ENCODE data around the gene NR5A1.

The NR5A1 gene

DNA sequence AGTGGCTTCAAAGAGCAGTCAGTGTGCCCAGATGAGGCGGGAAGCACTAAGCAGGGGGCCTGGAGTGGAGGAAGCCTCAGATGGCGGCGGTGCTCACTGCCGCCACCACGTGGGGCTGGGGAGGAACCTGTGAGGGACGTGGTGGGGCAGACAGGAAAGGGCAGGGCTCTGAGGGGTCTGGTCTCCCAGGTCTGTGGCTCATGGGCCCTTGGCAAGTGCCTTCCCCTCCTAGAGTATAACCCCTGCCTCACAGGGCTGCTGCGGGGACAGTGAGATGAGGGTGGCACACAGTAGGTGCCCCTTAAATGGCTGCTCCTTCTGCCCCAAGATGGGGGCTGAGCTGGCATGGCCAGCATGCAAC lies 26.6 kb downstream of the NR5A1 start:
- no peak overlapping the region for H3K27ac ChIP-seq (ENCODE audit: low read length)
- H3K9me3 ChIP-seq (ENCODE audit: control insufficient read depth in 2 of 2, low read length in 2 of 2): peaks cover 0 to 4% of the 10 kb centered on the region in 2 donors
- no peak overlapping the region for H3K4me3 ChIP-seq (ENCODE audit: low read length in 2 of 2)
- no peaks in the 10 kb centered on the region for H3K36me3 ChIP-seq (ENCODE audit: control insufficient read depth in 2 of 2, insufficient read depth in 2 of 2, low read length in 2 of 2)
- H3K27me3 ChIP-seq (ENCODE audit: control insufficient read depth in 1 of 2, insufficient read depth in 2 of 2, low read length in 2 of 2): peaks cover 55 to 56% of the 10 kb centered on the region in 2 donors
- no peak overlapping the region for H3K9ac ChIP-seq (ENCODE audit: low read length in 2 of 2)
- H3K4me1 ChIP-seq (ENCODE audit: control insufficient read depth, insufficient read depth, low read length): no peaks in the 10 kb centered on the region

DNA sequence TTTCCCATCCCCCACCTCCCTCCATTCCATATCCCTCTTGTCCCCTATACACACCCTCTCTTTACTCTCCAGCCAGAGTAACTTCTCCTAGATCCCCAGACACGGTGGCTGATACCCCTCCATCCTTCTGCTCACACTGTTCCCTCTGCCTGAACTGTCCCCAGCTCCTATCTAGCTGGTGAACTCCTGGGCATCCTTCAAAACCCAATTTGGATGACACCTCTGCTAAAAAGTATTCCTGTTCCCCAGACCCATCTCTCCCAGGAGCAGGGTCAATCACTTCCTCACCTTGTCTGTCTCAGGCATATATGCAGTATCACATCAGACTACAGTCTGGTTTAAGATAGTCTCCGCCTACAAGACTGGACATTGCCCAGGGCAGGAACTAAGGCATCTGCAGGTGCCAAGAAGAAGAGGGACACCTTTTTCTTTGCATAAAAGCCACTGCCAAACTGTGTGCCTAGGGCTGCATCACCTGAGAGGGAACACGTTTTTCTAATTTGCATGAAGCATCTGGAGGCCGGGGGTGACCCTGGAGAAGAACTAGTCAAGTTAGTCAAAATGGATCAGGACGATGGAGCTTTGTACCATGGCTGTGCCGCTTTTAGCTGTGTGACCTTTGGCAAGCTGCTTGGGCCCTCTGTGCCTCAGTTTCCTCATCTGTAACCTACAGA lies 27.1 kb downstream of the NR5A1 start:
- H3K27ac ChIP-seq (ENCODE audit: low read length): no peak overlapping the region
- peaks cover 0 to 4% of the 10 kb centered on the region in 2 donors for H3K9me3 ChIP-seq (ENCODE audit: control insufficient read depth in 2 of 2, low read length in 2 of 2)
- H3K4me1 ChIP-seq (ENCODE audit: control insufficient read depth, insufficient read depth, low read length): no peaks in the 10 kb centered on the region
- peaks cover 57 to 60% of the 10 kb centered on the region in 2 donors for H3K27me3 ChIP-seq (ENCODE audit: control insufficient read depth in 1 of 2, insufficient read depth in 2 of 2, low read length in 2 of 2)
- no peaks in the 10 kb centered on the region for H3K36me3 ChIP-seq (ENCODE audit: control insufficient read depth in 2 of 2, insufficient read depth in 2 of 2, low read length in 2 of 2)
- H3K4me3 ChIP-seq (ENCODE audit: low read length in 2 of 2): no peak overlapping the region
- H3K9ac ChIP-seq (ENCODE audit: low read length in 2 of 2): no peak overlapping the region

GRCh38 chr9:124479371-124479770 lies 27.8 kb downstream of the NR5A1 start:
- H3K4me3 ChIP-seq (ENCODE audit: low read length in 2 of 2): no peak overlapping the region
- no peak overlapping the region for H3K27ac ChIP-seq (ENCODE audit: low read length)
- H3K27me3 ChIP-seq (ENCODE audit: control insufficient read depth in 1 of 2, insufficient read depth in 2 of 2, low read length in 2 of 2): peaks cover 59 to 62% of the 10 kb centered on the region in 2 donors
- no peak overlapping the region for H3K9ac ChIP-seq (ENCODE audit: low read length in 2 of 2)
- no peaks in the 10 kb centered on the region for H3K36me3 ChIP-seq (ENCODE audit: control insufficient read depth in 2 of 2, insufficient read depth in 2 of 2, low read length in 2 of 2)
- no peaks in the 10 kb centered on the region for H3K4me1 ChIP-seq (ENCODE audit: control insufficient read depth, insufficient read depth, low read length)
- H3K9me3 ChIP-seq (ENCODE audit: control insufficient read depth in 2 of 2, low read length in 2 of 2): peaks cover 0 to 4% of the 10 kb centered on the region in 2 donors

DNA sequence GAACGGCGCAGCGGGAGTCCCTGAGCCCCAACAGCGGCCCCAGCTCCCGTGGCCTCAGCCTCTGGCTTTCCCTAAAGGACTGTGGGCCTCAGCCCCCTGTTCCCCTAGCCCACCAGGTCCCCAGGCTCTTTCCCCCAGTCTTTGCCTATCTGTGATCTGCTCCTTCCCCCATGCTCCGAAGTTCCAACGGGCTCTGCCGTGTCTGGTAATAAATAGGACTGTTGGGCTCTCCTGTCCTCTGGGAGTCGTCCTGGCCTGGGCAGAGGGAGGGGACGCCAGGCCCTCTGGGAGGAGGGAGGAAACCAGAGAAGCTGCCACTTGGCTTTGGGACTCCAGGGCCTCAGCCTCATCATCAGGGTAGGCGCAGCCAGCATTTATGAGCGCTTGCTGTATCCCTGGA lies 28.8 kb downstream of the NR5A1 start:
- Histone ChIP-seq H3K27ac (ENCODE audit: low read length) (no peak overlapping the region), H3K4me3 (ENCODE audit: low read length in 2 of 2) (no peak overlapping the region), H3K27me3 (ENCODE audit: control insufficient read depth in 1 of 2, insufficient read depth in 2 of 2, low read length in 2 of 2) (peaks cover 55 to 59% of the 10 kb centered on the region in 2 donors), H3K4me1 (ENCODE audit: control insufficient read depth, insufficient read depth, low read length) (no peaks in the 10 kb centered on the region), H3K36me3 (ENCODE audit: control insufficient read depth in 2 of 2, insufficient read depth in 2 of 2, low read length in 2 of 2) (no peaks in the 10 kb centered on the region), H3K9me3 (ENCODE audit: control insufficient read depth in 2 of 2, low read length in 2 of 2) (peaks cover 0 to 4% of the 10 kb centered on the region in 2 donors), H3K9ac (ENCODE audit: low read length in 2 of 2) (no peak overlapping the region)

GRCh38 chr9:124477648-124478285 lies 29.4 kb downstream of the NR5A1 start:
- Histone ChIP-seq H3K36me3 (ENCODE audit: control insufficient read depth in 2 of 2, insufficient read depth in 2 of 2, low read length in 2 of 2) (no peaks in the 10 kb centered on the region), H3K9me3 (ENCODE audit: control insufficient read depth in 2 of 2, low read length in 2 of 2) (no peaks in the 10 kb centered on the region), H3K9ac (ENCODE audit: low read length in 2 of 2) (no peak overlapping the region), H3K4me1 (ENCODE audit: control insufficient read depth, insufficient read depth, low read length) (no peaks in the 10 kb centered on the region), H3K27me3 (ENCODE audit: control insufficient read depth in 1 of 2, insufficient read depth in 2 of 2, low read length in 2 of 2) (peaks cover 50 to 54% of the 10 kb centered on the region in 2 donors), H3K4me3 (ENCODE audit: low read length in 2 of 2) (no peak overlapping the region), H3K27ac (ENCODE audit: low read length) (no peak overlapping the region)

- no peaks in the 10 kb centered on the region for H3K36me3 ChIP-seq (ENCODE audit: control insufficient read depth in 2 of 2, insufficient read depth in 2 of 2, low read length in 2 of 2)
- no peaks in the 10 kb centered on the region for H3K9me3 ChIP-seq (ENCODE audit: control insufficient read depth in 2 of 2, low read length in 2 of 2)
- H3K27ac ChIP-seq (ENCODE audit: low read length): no peak overlapping the region
- no peak overlapping the region for H3K4me3 ChIP-seq (ENCODE audit: low read length in 2 of 2)
- no peak overlapping the region for H3K9ac ChIP-seq (ENCODE audit: low read length in 2 of 2)
- H3K4me1 ChIP-seq (ENCODE audit: control insufficient read depth, insufficient read depth, low read length): no peaks in the 10 kb centered on the region
- H3K27me3 ChIP-seq (ENCODE audit: control insufficient read depth in 1 of 2, insufficient read depth in 2 of 2, low read length in 2 of 2): peaks cover 49 to 54% of the 10 kb centered on the region in 2 donors
These were observed 30.0 kb downstream of the NR5A1 start for GRCh38 chr9:124477211-124477647.

GRCh38 chr9:124475868-124476690 lies 31.1 kb downstream of the NR5A1 start:
- Histone ChIP-seq H3K36me3 (ENCODE audit: control insufficient read depth in 2 of 2, insufficient read depth in 2 of 2, low read length in 2 of 2) (no peaks in the 10 kb centered on the region), H3K9me3 (ENCODE audit: control insufficient read depth in 2 of 2, low read length in 2 of 2) (no peaks in the 10 kb centered on the region), H3K27ac (ENCODE audit: low read length) (no peak overlapping the region), H3K9ac (ENCODE audit: low read length in 2 of 2) (no peak overlapping the region), H3K4me3 (ENCODE audit: low read length in 2 of 2) (no peak overlapping the region), H3K27me3 (ENCODE audit: control insufficient read depth in 1 of 2, insufficient read depth in 2 of 2, low read length in 2 of 2) (peaks cover 49 to 54% of the 10 kb centered on the region in 2 donors), H3K4me1 (ENCODE audit: control insufficient read depth, insufficient read depth, low read length) (no peaks in the 10 kb centered on the region)

- no peak overlapping the region for H3K9ac ChIP-seq (ENCODE audit: low read length in 2 of 2)
- peaks cover 45 to 49% of the 10 kb centered on the region in 2 donors for H3K27me3 ChIP-seq (ENCODE audit: control insufficient read depth in 1 of 2, insufficient read depth in 2 of 2, low read length in 2 of 2)
- no peak overlapping the region for H3K27ac ChIP-seq (ENCODE audit: low read length)
- H3K9me3 ChIP-seq (ENCODE audit: control insufficient read depth in 2 of 2, low read length in 2 of 2): no peaks in the 10 kb centered on the region
- H3K4me1 ChIP-seq (ENCODE audit: control insufficient read depth, insufficient read depth, low read length): no peaks in the 10 kb centered on the region
- H3K36me3 ChIP-seq (ENCODE audit: control insufficient read depth in 2 of 2, insufficient read depth in 2 of 2, low read length in 2 of 2): no peaks in the 10 kb centered on the region
- H3K4me3 ChIP-seq (ENCODE audit: low read length in 2 of 2): no peak overlapping the region
These were observed 31.9 kb downstream of the NR5A1 start for GRCh38 chr9:124475158-124475867.

DNA sequence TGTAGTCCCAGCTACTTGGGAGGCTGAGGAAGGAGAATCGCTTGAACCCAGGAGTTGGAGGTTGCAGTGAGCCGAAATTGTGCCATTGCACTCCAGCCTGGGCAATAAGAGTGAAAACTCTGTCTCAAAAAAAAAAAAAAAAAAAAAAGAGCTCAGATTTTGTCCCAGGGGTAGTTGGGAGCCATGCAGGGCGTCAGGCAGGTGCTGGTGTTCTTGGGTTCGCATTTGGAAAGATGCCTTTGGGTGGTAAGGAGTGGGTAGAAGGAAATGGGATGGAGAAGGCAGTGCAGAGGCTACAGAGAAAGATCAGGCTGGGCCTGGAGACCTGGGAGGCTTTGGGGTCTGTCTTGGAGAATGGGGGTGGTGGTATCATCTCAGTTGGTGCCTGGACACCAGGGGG lies 33.0 kb downstream of the NR5A1 start:
- peaks cover 35 to 39% of the 10 kb centered on the region in 2 donors for H3K27me3 ChIP-seq (ENCODE audit: control insufficient read depth in 1 of 2, insufficient read depth in 2 of 2, low read length in 2 of 2)
- no peak overlapping the region for H3K4me3 ChIP-seq (ENCODE audit: low read length in 2 of 2)
- H3K4me1 ChIP-seq (ENCODE audit: control insufficient read depth, insufficient read depth, low read length): no peaks in the 10 kb centered on the region
- H3K9me3 ChIP-seq (ENCODE audit: control insufficient read depth in 2 of 2, low read length in 2 of 2): no peaks in the 10 kb centered on the region
- H3K36me3 ChIP-seq (ENCODE audit: control insufficient read depth in 2 of 2, insufficient read depth in 2 of 2, low read length in 2 of 2): no peaks in the 10 kb centered on the region
- H3K27ac ChIP-seq (ENCODE audit: low read length): no peak overlapping the region
- no peak overlapping the region for H3K9ac ChIP-seq (ENCODE audit: low read length in 2 of 2)

- H3K9me3 ChIP-seq (ENCODE audit: control insufficient read depth in 2 of 2, low read length in 2 of 2): no peaks in the 10 kb centered on the region
- H3K9ac ChIP-seq (ENCODE audit: low read length in 2 of 2): no peak overlapping the region
- no peak overlapping the region for H3K27ac ChIP-seq (ENCODE audit: low read length)
- peaks cover 26 to 31% of the 10 kb centered on the region in 2 donors for H3K27me3 ChIP-seq (ENCODE audit: control insufficient read depth in 1 of 2, insufficient read depth in 2 of 2, low read length in 2 of 2)
- no peaks in the 10 kb centered on the region for H3K36me3 ChIP-seq (ENCODE audit: control insufficient read depth in 2 of 2, insufficient read depth in 2 of 2, low read length in 2 of 2)
- H3K4me3 ChIP-seq (ENCODE audit: low read length in 2 of 2): no peak overlapping the region
- no peaks in the 10 kb centered on the region for H3K4me1 ChIP-seq (ENCODE audit: control insufficient read depth, insufficient read depth, low read length)
These were observed 33.9 kb downstream of the NR5A1 start for GRCh38 chr9:124473310-124473709.
